SK-N-DZ (cell line): ENCODE measurements around the gene PGRMC2.

Source experiments
- DNase-seq: peaks from one replicate; pipeline ENCODE4 v3.0.0-alpha.2; 2015; ENCODE audit warnings: low spot score

PGRMC2 gene

GRCh38 chr4:128220286-128221235, 67.1 kb downstream of the PGRMC2 start:
- no peak for DNase-seq
